Astrocyte of the spinal cord (primary cell): Measurements from ENCODE around the gene SLC66A3.

Experiments used
- DNase-seq: peaks from one replicate; pipeline ENCODE4 v3.0.0; 2011; ENCODE audit warnings: low read depth, low spot score
- H3K4me3 ChIP-seq: 2 replicates; pipeline ENCODE4 v1.5.1; 2011; ENCODE audit warnings: low read depth, mild to moderate bottlenecking, low read length, moderate library complexity
- in situ Hi-C: cut with HindIII; loops from 2 replicates; pipeline ENCODE4 v1.10.0; 2017; ENCODE audit warnings: low sequenced_read_pairs
- TF ChIP-seq, protein P1 (sequence below): IDR thresholded peaks from 2 replicates; pipeline ENCODE4 v1.5.1; 2012; ENCODE audit warnings: low read depth, mild to moderate bottlenecking, low read length, inconsistent platforms

The SLC66A3 gene

GRCh38 chr2:11133936-11134320 lies 21.3 kb upstream of the SLC66A3 start:
- TF ChIP-seq, protein P1, sequence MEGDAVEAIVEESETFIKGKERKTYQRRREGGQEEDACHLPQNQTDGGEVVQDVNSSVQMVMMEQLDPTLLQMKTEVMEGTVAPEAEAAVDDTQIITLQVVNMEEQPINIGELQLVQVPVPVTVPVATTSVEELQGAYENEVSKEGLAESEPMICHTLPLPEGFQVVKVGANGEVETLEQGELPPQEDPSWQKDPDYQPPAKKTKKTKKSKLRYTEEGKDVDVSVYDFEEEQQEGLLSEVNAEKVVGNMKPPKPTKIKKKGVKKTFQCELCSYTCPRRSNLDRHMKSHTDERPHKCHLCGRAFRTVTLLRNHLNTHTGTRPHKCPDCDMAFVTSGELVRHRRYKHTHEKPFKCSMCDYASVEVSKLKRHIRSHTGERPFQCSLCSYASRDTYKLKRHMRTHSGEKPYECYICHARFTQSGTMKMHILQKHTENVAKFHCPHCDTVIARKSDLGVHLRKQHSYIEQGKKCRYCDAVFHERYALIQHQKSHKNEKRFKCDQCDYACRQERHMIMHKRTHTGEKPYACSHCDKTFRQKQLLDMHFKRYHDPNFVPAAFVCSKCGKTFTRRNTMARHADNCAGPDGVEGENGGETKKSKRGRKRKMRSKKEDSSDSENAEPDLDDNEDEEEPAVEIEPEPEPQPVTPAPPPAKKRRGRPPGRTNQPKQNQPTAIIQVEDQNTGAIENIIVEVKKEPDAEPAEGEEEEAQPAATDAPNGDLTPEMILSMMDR = no peak
- H3K4me3 ChIP-seq = no peak overlapping the region
- no peak for DNase-seq
- in situ Hi-C loops = no loop called here

GRCh38 chr2:11134349-11134748 lies 20.9 kb upstream of the SLC66A3 start:
- no peak for DNase-seq
- TF ChIP-seq, protein P1 = no peak
- H3K4me3 ChIP-seq = no peak overlapping the region
- in situ Hi-C loops = no loop called here

DNA sequence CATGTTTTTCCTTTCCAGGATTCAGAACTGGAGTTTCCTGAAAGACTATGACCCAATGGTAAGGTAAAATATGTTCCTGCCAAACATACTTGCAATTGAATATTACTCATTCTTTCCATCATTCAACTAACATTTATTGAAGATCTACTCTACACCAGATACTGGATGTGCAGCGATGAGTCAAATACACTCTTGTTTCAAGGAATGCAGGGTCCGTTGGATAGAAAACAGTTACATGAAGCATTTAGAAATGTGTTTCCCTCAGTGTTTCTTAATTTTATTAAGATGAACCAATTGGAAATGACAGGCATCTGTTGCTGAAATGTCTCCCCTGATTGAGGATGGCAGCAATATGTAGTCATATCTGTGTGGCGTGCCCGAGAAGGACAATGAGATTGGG lies 14.8 kb upstream of the SLC66A3 start:
- peak; percentile 21 for DNase-seq

DNA sequence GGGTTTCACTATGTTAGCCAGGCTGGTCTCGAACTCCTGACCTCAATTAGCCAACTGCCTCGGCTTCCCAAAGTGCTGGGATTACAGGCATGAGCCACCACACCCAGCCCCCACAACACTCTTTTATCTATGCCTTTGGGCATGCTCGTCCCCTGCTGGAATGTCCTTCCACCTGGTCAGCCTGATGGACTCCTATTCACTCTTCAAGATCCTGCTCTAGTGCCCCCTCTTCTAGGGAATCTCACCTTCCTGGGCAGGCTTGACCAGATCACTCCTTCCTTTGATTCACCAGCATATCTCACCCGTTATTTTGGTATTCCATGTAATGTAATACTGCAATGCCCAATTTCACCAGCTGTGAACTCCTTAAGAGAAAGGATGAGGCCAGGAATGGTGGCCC lies 13.9 kb upstream of the SLC66A3 start:
- DNase-seq = no peak
- no peak overlapping the region for H3K4me3 ChIP-seq
- in situ Hi-C loops = no loop called here
- TF ChIP-seq, protein P1 = no peak

More for the DNA sequence above, 14.8 kb upstream of the SLC66A3 start:
- no peak overlapping the region for H3K4me3 ChIP-seq
- TF ChIP-seq, protein P1 = no peak
- in situ Hi-C loops = no loop called here

DNA sequence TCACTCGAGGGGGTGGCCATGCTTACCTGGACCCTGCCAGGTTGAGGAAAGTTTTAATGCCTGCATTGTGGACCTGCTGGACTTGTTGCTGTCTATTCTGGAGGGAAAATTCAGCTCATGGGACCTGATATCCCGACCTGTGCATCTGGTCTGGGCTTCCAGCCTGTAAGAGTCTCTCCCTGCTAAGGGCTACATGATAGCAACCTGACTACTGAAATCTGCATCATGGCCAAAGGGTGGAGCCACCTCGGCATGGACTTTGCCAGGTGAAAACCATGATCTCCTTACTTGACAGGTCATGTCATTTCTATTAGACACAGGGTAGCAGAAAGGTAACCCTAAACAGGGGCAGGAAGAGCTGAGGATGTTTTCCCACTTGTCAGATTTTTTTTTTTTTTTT lies 12.9 kb upstream of the SLC66A3 start:
- H3K4me3 ChIP-seq = no peak overlapping the region
- in situ Hi-C loops = no loop called here
- no peak for DNase-seq
- TF ChIP-seq, protein P1 = no peak

- no peak for DNase-seq
- TF ChIP-seq, protein P1 = no peak
- in situ Hi-C loops = no loop called here
Observed at GRCh38 chr2:11142987-11143386, 12.3 kb upstream of the SLC66A3 start.

GRCh38 chr2:11144077-11144737 lies 11.1 kb upstream of the SLC66A3 start:
- no peak for DNase-seq
- TF ChIP-seq, protein P1 = no peak
- in situ Hi-C loops = no loop called here
- no peak overlapping the region for H3K4me3 ChIP-seq

More at GRCh38 chr2:11142987-11143386, 12.3 kb upstream of the SLC66A3 start:
- H3K4me3 ChIP-seq = no peak overlapping the region
